Sigmoid colon (tissue), 4 donors: Measurements from ENCODE around the gene FOXL3.

Experiments
- CTCF ChIP-seq, 4 experiments: fragments of 450-650 bp in 3 of 4; fragments of 200-600 bp in 1 of 4; IDR thresholded peaks; one replicate each; pipeline ENCODE4 v1.5.1; 2016 to 2019; ENCODE audit warnings: antibody characterized with exemption in 4 of 4, mild to moderate bottlenecking in 3 of 4, moderate library complexity in 2 of 4
- EP300 ChIP-seq, 4 donors: sonication (generic); formaldehyde crosslinking; IDR thresholded peaks; one replicate each; pipeline ENCODE4 v1.6.1; 2017; ENCODE audit warnings: antibody characterized with exemption in 4 of 4
- POLR2A ChIP-seq, 2 donors: fragments of 450-650 bp; IDR thresholded peaks; one replicate each; pipeline ENCODE4 v1.6.1; 2016; ENCODE audit warnings: antibody characterized with exemption in 2 of 2, mild to moderate bottlenecking in 2 of 2, moderate library complexity in 2 of 2
- POLR2AphosphoS5 ChIP-seq, 4 donors: sonication (generic); formaldehyde crosslinking; IDR thresholded peaks; one replicate each; pipeline ENCODE4 v1.6.1; 2017; ENCODE audit warnings: antibody characterized with exemption in 4 of 4

GRCh38 chr7:326809-327232 is 36.9 kb downstream of the FOXL3 start:
- TF ChIP-seq POLR2A (IDR thresholded peaks at IDR 0.05) (no peak), CTCF (IDR thresholded peaks at IDR 0.05) (no peak), EP300 (IDR thresholded peaks at IDR 0.05) (no peak), POLR2AphosphoS5 (IDR thresholded peaks at IDR 0.05) (no peak)
